ENCODE data around the gene NUBP2.

NUBP2 gene

DNA sequence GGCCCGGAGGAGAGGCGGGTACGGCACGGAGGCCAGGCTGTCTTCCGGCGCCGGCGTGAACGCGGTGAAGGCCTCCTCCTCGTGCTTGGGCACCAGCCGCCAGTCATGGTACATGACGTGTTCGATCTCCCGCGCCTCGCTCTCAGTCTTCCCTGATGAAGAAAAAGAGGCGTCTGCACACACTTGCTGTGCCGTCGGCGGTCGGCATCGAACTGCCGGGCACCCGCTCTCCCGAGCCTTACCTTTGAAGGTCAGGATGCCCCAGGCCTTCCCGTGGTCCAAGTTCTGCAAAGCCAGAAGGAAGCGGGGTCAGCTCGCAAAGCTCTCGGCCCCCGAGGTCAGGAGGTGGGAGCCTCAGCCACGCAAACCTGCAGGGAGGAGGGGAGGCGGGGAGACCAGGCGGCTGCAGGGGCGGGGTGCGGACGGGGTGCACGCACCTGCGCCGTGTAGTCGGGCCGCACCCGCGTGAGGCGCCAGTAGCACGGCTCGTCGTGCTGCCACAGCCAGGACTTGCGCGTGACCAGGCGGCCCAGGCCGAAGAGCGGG, 10.3 kb upstream of the NUBP2 start, which contains the start of gene EME2:
TSS of gene EME2 (plus strand) at position 449 of the 546 bp plus-strand sequence. CDS start 418 bp downstream, outside the sequence.
- DNase-seq (ENCODE audit: low spot score), result no peak

DNA sequence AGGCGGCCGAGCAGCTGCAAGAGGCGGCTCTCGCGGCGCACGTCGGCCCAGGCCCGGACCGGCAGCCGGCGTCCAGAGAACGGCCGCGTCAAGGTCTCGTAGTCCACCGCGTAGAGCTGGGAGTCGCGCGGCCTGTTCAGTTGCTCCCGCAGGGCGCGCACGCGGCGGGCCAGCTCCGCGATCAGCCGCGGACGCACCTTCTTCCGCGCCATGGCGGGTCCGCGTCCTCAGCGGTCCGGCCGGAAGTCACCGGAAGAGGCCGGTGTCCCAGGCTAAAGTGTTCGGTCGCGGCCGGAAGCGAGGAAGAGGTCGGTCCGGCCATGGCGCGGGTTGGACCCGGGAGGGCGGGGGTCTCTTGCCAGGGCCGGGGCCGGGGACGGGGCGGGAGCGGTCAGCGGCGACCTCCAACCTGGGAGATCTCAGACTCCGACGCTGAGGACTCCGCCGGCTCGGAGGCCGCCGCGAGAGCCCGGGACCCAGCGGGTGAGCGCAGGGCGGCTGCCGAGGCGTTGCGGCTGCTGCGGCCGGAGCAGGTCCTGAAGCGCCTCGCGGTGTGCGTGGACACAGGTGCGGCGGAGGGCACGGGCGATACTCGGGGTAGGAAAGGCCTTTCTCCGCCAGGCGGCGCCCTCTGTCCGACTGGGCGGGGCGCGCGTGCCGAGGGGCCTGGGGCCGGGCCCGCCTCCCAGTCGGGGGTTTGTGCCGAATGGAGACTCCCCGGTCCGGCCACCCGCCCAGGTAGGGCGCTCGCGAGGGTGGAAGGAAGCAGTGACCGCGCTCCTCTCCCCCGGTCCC, 9.7 kb upstream of the NUBP2 start, which contains the start of gene MRPS34:
TSS of gene MRPS34 (minus strand) at position 227 of the 795 bp plus-strand sequence. CDS start at position 212, 15 bp downstream.
- DNase-seq (ENCODE audit: low spot score), result peak; percentile 82

- no peak for DNase-seq (ENCODE audit: low spot score)
Measured at GRCh38 chr16:1773703-1774447, 8.9 kb upstream of the NUBP2 start.

GRCh38 chr16:1774448-1774780, 8.3 kb upstream of the NUBP2 start:
- no peak for DNase-seq (ENCODE audit: low spot score)

GRCh38 chr16:1775006-1775845, 7.5 kb upstream of the NUBP2 start:
- no peak for DNase-seq (ENCODE audit: low spot score)

- no peak for DNase-seq (ENCODE audit: low spot score)
Measured at GRCh38 chr16:1775846-1776671, 6.7 kb upstream of the NUBP2 start.

- no peak for DNase-seq (ENCODE audit: low spot score)
Measured at GRCh38 chr16:1776672-1776955, 6.1 kb upstream of the NUBP2 start.

DNA sequence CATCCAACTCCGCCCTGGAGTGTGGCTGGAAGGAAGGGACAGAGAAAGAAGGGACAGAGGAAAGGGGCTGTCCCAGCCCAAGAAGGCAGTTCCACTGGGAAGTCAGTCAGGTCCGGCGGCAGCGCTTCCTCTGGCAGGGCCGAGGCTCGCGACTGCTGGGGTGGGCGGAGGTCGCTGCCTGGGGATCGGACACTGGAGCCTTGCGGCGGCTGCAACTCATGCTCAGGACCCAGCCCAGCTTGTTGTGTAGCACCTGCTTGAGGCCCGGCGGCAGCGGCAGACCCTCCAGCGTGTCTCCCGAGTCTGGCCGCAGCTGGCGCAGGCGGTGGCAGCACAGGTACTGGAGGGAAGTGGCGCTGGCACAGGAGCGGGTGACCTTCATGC, 5.8 kb upstream of the NUBP2 start:
- no peak for DNase-seq (ENCODE audit: low spot score)

GRCh38 chr16:1777375-1778199, 5.2 kb upstream of the NUBP2 start:
- DNase-seq (ENCODE audit: low spot score), result no peak

- DNase-seq (ENCODE audit: low spot score), result no peak
Measured at GRCh38 chr16:1778200-1779179, 4.3 kb upstream of the NUBP2 start.

DNA sequence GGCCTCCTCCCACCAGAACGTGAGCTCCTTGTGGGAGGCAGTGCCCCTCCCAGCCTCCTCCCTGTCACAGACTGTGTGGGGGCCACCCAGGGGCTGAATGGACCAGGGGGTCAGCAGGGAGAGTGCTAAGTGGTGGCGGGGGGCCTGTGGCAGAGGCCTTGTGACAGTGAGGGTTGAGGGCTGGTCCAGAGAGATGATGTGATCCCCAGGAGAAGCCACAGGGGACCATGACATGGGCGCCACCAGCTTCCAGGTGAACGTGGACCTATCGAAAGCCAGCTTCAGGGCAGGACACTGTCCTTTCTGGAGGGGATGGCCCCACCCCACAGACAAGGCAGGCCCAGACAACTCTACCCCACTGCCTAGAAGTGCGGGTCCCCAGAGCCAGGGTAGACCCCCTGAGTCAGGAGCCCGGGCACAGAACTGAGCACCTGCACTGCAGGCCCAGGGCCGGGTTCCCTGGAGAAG, 3.5 kb upstream of the NUBP2 start:
- no peak for DNase-seq (ENCODE audit: low spot score)

GRCh38 chr16:1779741-1780676, 2.8 kb upstream of the NUBP2 start:
- no peak for DNase-seq (ENCODE audit: low spot score)

GRCh38 chr16:1780677-1781072, 2.1 kb upstream of the NUBP2 start:
- no peak for DNase-seq (ENCODE audit: low spot score)

- DNase-seq (ENCODE audit: low spot score), result no peak
Measured at GRCh38 chr16:1781254-1781653, 1.5 kb upstream of the NUBP2 start.

DNA sequence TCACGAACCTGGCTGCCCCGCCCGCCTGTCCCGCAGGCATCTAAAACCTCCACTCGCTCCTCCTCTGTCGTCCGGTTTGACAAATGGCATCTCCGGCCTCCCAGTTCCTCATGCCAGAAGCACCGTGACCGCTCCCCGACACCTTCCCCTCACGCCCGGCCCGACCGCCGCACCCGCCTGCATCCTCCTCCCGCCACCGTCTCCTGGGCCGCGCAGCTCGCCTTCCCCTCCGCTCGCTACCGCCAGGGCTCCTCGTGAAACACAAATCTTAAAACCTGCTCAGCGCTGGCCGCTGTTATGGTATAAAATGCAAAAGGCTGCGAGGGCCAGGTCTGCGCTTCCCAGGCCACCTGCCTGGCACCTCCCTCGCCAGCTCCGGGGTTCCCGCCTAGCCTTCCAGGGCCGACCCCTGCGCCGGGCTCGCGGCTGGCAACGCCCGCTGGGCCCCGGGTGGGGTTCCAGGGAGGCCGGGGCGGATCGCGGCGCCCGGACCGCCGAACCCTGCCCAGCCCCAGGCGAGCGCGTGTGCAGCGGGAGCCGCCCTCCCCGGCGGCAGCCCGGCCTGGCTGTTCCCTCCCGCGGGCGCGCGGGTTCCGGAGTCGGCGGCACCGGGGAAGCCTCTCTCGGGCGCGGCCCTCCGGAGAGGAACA, 877 bp upstream of the NUBP2 start:
- DNase-seq (ENCODE audit: low spot score), result no peak

DNA sequence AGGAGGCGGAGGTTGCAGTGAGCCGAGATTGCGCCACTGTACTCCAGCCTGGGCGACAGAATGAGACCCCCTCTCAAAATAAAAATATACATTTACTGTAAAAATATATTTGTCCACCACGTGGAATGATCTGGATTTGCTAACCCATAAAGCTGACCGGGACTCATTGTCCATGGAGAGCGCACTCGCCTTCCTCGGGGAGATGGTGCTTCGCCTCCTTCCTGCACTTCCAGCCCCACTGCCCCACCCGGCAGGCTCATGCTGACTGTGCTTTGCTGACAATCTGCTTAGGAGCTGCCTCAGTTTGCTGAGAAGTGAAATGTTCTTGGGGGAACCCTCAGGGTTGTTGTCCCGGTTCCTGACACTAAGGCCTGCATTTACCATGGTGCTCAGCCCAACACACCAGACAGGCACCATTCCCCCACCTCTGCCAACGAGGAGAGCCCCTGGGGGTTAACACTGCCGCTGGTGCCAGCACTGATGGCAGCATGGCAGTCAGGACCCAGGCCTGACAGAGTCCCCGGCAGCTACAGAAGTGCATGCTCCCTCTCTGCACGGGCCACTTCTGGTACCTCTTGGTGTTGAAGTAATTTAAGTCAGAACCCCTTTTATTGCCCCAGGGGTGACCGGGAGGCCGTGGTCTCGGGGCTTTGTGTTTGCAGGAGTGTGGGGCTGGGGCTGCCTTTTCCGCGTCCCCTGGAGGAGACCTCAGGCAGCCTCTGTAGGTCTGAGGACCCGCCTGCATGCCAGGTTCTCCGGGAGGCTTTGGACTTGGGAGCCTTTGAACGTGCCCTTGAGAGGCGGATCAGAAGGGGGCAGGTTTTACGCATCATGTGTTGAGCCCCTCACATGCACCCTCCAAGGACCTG, 2.5 kb downstream of the NUBP2 start:
- no peak for DNase-seq (ENCODE audit: low spot score)

GRCh38 chr16:1785846-1786170, 3.0 kb downstream of the NUBP2 start:
- no peak for DNase-seq (ENCODE audit: low spot score)
